Stimulated activated CD8-positive, alpha-beta memory T cell treated with anti-CD3 and anti-CD28 coated beads, Interleukin-7, amount 100 ng/mL, for 48 hours (primary cell): Measurements from ENCODE around the gene TNIK.

Experiments used
- DNase-seq, 2 donors: peaks; one replicate each; pipeline ENCODE4 v3.0.0-alpha.2; 2020; ENCODE audit warnings: low read depth in 1 of 2; ENCODE audit errors: extremely low read depth in 1 of 2

Gene TNIK

GRCh38 chr3:171346019-171346418 is 114.2 kb downstream of the TNIK start:
- DNase-seq: no peak

- DNase-seq: no peak
Measured at GRCh38 chr3:171345107-171345843, 114.9 kb downstream of the TNIK start.

- DNase-seq: no peak
Measured at GRCh38 chr3:171343693-171344092, 116.5 kb downstream of the TNIK start.

GRCh38 chr3:171342783-171343420 is 117.3 kb downstream of the TNIK start:
- DNase-seq: no peak

- DNase-seq: no peak
Measured at GRCh38 chr3:171342200-171342599, 118.0 kb downstream of the TNIK start.

GRCh38 chr3:171340434-171340833 is 119.8 kb downstream of the TNIK start:
- no peak for DNase-seq

GRCh38 chr3:171339598-171339997 is 120.6 kb downstream of the TNIK start:
- DNase-seq: no peak

- no peak for DNase-seq
Measured at GRCh38 chr3:171336406-171336805, 123.8 kb downstream of the TNIK start.

GRCh38 chr3:171335559-171335958 is 124.6 kb downstream of the TNIK start:
- no peak for DNase-seq

- DNase-seq: no peak
Measured at GRCh38 chr3:171334465-171334811, 125.8 kb downstream of the TNIK start.

- DNase-seq: no peak
Measured at GRCh38 chr3:171333784-171334464, 126.3 kb downstream of the TNIK start.

GRCh38 chr3:171330938-171331337 is 129.3 kb downstream of the TNIK start:
- DNase-seq: no peak

- no peak for DNase-seq
Measured at GRCh38 chr3:171329746-171330145, 130.5 kb downstream of the TNIK start.

GRCh38 chr3:171328419-171329082 is 131.7 kb downstream of the TNIK start:
- DNase-seq: peak in 1 of 2 donors; percentile 7

GRCh38 chr3:171327441-171328174 is 132.6 kb downstream of the TNIK start:
- DNase-seq: no peak

- no peak for DNase-seq
Measured at GRCh38 chr3:171326717-171327440, 133.3 kb downstream of the TNIK start.

- DNase-seq: no peak
Measured at GRCh38 chr3:171323938-171324536, 136.2 kb downstream of the TNIK start.

- no peak for DNase-seq
Measured at GRCh38 chr3:171321559-171322360, 138.4 kb downstream of the TNIK start.
